ENCODE results near the gene TRPC4AP.
"Not testable (repeated sequence)": the region's sequence is repeated elsewhere in the genome, so short reads cannot be mapped to it uniquely, and the experiment has no call there.

Gene TRPC4AP

GRCh38 chr20:35117196-35117595 is 24.6 kb upstream of the TRPC4AP start:
- H3K4me3 ChIP-seq (ENCODE audit: insufficient read length, low read depth) = no peak overlapping the region
- peaks cover 60% of the 10 kb centered on the region for H3K36me3 ChIP-seq (ENCODE audit: insufficient read depth, insufficient read length, low read length)
- TF ChIP-seq SUZ12 (IDR thresholded peaks at IDR 0.05; ENCODE audit: extremely low read depth, insufficient read depth, insufficient read length) (no peak), YY1 (IDR thresholded peaks at IDR 0.05; ENCODE audit: insufficient read depth, insufficient read length) (no peak), ZNF274 (IDR thresholded peaks at IDR 0.05; ENCODE audit: low read depth, low read length) (no peak)
- no peaks in the 10 kb centered on the region for H3K4me1 ChIP-seq (ENCODE audit: insufficient read depth, insufficient read length)
- DNase-seq (ENCODE audit: low read depth, low spot score) = no peak
- H3K9me3 ChIP-seq (ENCODE audit: insufficient read depth, low read length) = no peaks in the 10 kb centered on the region
- H3K27me3 ChIP-seq (ENCODE audit: insufficient read depth, insufficient read length) = no peaks in the 10 kb centered on the region
- H3K9ac ChIP-seq (ENCODE audit: insufficient read length, low read depth) = no peak overlapping the region

GRCh38 chr20:35116258-35116657 is 23.7 kb upstream of the TRPC4AP start:
- H3K9me3 ChIP-seq (ENCODE audit: insufficient read depth, low read length) = no peaks in the 10 kb centered on the region
- H3K4me1 ChIP-seq (ENCODE audit: insufficient read depth, insufficient read length) = no peaks in the 10 kb centered on the region
- TF ChIP-seq SUZ12 (IDR thresholded peaks at IDR 0.05; ENCODE audit: extremely low read depth, insufficient read depth, insufficient read length) (no peak), YY1 (IDR thresholded peaks at IDR 0.05; ENCODE audit: insufficient read depth, insufficient read length) (no peak), ZNF274 (IDR thresholded peaks at IDR 0.05; ENCODE audit: low read depth, low read length) (no peak)
- H3K4me3 ChIP-seq (ENCODE audit: insufficient read length, low read depth) = no peak overlapping the region
- H3K9ac ChIP-seq (ENCODE audit: insufficient read length, low read depth) = no peak overlapping the region
- H3K27me3 ChIP-seq (ENCODE audit: insufficient read depth, insufficient read length) = no peaks in the 10 kb centered on the region
- H3K36me3 ChIP-seq (ENCODE audit: insufficient read depth, insufficient read length, low read length) = peaks cover 50% of the 10 kb centered on the region
- DNase-seq (ENCODE audit: low read depth, low spot score) = no peak

- no peaks in the 10 kb centered on the region for H3K9me3 ChIP-seq (ENCODE audit: insufficient read depth, low read length)
- H3K9ac ChIP-seq (ENCODE audit: insufficient read length, low read depth) = no peak overlapping the region
- H3K27me3 ChIP-seq (ENCODE audit: insufficient read depth, insufficient read length) = no peaks in the 10 kb centered on the region
- H3K4me3 ChIP-seq (ENCODE audit: insufficient read length, low read depth) = no peak overlapping the region
- no peak for DNase-seq (ENCODE audit: low read depth, low spot score)
- no peaks in the 10 kb centered on the region for H3K4me1 ChIP-seq (ENCODE audit: insufficient read depth, insufficient read length)
- peaks cover 48% of the 10 kb centered on the region for H3K36me3 ChIP-seq (ENCODE audit: insufficient read depth, insufficient read length, low read length)
- TF ChIP-seq YY1 (IDR thresholded peaks at IDR 0.05; ENCODE audit: insufficient read depth, insufficient read length) (no peak), ZNF274 (IDR thresholded peaks at IDR 0.05; ENCODE audit: low read depth, low read length) (no peak), SUZ12 (IDR thresholded peaks at IDR 0.05; ENCODE audit: extremely low read depth, insufficient read depth, insufficient read length) (no peak)
These were observed 23.0 kb upstream of the TRPC4AP start for GRCh38 chr20:35115606-35116005.

GRCh38 chr20:35112276-35112675 is 19.7 kb upstream of the TRPC4AP start:
- H3K4me3 ChIP-seq (ENCODE audit: insufficient read length, low read depth); H3K4me1 ChIP-seq (ENCODE audit: insufficient read depth, insufficient read length); H3K9ac ChIP-seq (ENCODE audit: insufficient read length, low read depth); H3K27me3 ChIP-seq (ENCODE audit: insufficient read depth, insufficient read length); H3K9me3 ChIP-seq (ENCODE audit: insufficient read depth, low read length); DNase-seq (ENCODE audit: low read depth, low spot score): not testable (repeated sequence)
- H3K36me3 ChIP-seq (ENCODE audit: insufficient read depth, insufficient read length, low read length) = peaks cover 24% of the 10 kb centered on the region

GRCh38 chr20:35111141-35111888 is 18.7 kb upstream of the TRPC4AP start:
- no peaks in the 10 kb centered on the region for H3K4me1 ChIP-seq (ENCODE audit: insufficient read depth, insufficient read length)
- H3K27me3 ChIP-seq (ENCODE audit: insufficient read depth, insufficient read length) = no peaks in the 10 kb centered on the region
- no peak overlapping the region for H3K4me3 ChIP-seq (ENCODE audit: insufficient read length, low read depth)
- no peak overlapping the region for H3K9ac ChIP-seq (ENCODE audit: insufficient read length, low read depth)
- TF ChIP-seq SUZ12 (IDR thresholded peaks at IDR 0.05; ENCODE audit: extremely low read depth, insufficient read depth, insufficient read length) (no peak), YY1 (IDR thresholded peaks at IDR 0.05; ENCODE audit: insufficient read depth, insufficient read length) (no peak), ZNF274 (IDR thresholded peaks at IDR 0.05; ENCODE audit: low read depth, low read length) (no peak)
- H3K9me3 ChIP-seq (ENCODE audit: insufficient read depth, low read length) = no peaks in the 10 kb centered on the region
- DNase-seq (ENCODE audit: low read depth, low spot score) = no peak
- H3K36me3 ChIP-seq (ENCODE audit: insufficient read depth, insufficient read length, low read length) = peaks cover 20% of the 10 kb centered on the region

GRCh38 chr20:35108921-35109320 is 16.3 kb upstream of the TRPC4AP start:
- no peaks in the 10 kb centered on the region for H3K27me3 ChIP-seq (ENCODE audit: insufficient read depth, insufficient read length)
- no peak for DNase-seq (ENCODE audit: low read depth, low spot score)
- no peaks in the 10 kb centered on the region for H3K9me3 ChIP-seq (ENCODE audit: insufficient read depth, low read length)
- no peaks in the 10 kb centered on the region for H3K4me1 ChIP-seq (ENCODE audit: insufficient read depth, insufficient read length)
- TF ChIP-seq SUZ12 (IDR thresholded peaks at IDR 0.05; ENCODE audit: extremely low read depth, insufficient read depth, insufficient read length) (no peak), YY1 (IDR thresholded peaks at IDR 0.05; ENCODE audit: insufficient read depth, insufficient read length) (no peak), ZNF274 (IDR thresholded peaks at IDR 0.05; ENCODE audit: low read depth, low read length) (no peak)
- H3K36me3 ChIP-seq (ENCODE audit: insufficient read depth, insufficient read length, low read length) = peaks cover 2% of the 10 kb centered on the region
- no peak overlapping the region for H3K9ac ChIP-seq (ENCODE audit: insufficient read length, low read depth)
- H3K4me3 ChIP-seq (ENCODE audit: insufficient read length, low read depth) = no peak overlapping the region

GRCh38 chr20:35106827-35107380 is 14.3 kb upstream of the TRPC4AP start:
- Histone ChIP-seq H3K27me3 (ENCODE audit: insufficient read depth, insufficient read length) (no peaks in the 10 kb centered on the region), H3K36me3 (ENCODE audit: insufficient read depth, insufficient read length, low read length) (no peaks in the 10 kb centered on the region), H3K4me1 (ENCODE audit: insufficient read depth, insufficient read length) (no peaks in the 10 kb centered on the region), H3K4me3 (ENCODE audit: insufficient read length, low read depth) (no peak overlapping the region), H3K9me3 (ENCODE audit: insufficient read depth, low read length) (no peaks in the 10 kb centered on the region), H3K9ac (ENCODE audit: insufficient read length, low read depth) (no peak overlapping the region)
- TF ChIP-seq ZNF274 (IDR thresholded peaks at IDR 0.05; ENCODE audit: low read depth, low read length) (no peak), YY1 (IDR thresholded peaks at IDR 0.05; ENCODE audit: insufficient read depth, insufficient read length) (no peak), SUZ12 (IDR thresholded peaks at IDR 0.05; ENCODE audit: extremely low read depth, insufficient read depth, insufficient read length) (no peak)
- DNase-seq (ENCODE audit: low read depth, low spot score) = no peak

Measured in NT2/D1 (cell line).